GM20431 (cell line): Measurements from ENCODE around the gene ZNF423.

Experiments
- in situ Hi-C: fragments of 300-500 bp; cut with MseI, MboI; formaldehyde crosslinking; loops from one replicate; pipeline ENCODE4 v1.15.0; 2020; ENCODE audit warnings: low sequenced_read_pairs; ENCODE audit not compliant: unreplicated experiment

ZNF423 gene

GRCh38 chr16:49830873-49831272 is 25.0 kb downstream of the ZNF423 start:
- in situ Hi-C loops = no loop called here

- in situ Hi-C loops = no loop called here
Observed at GRCh38 chr16:49828533-49829267, 27.2 kb downstream of the ZNF423 start.

GRCh38 chr16:49827805-49828438 is 28.0 kb downstream of the ZNF423 start:
- in situ Hi-C loops = no loop called here

GRCh38 chr16:49826515-49826914 is 29.4 kb downstream of the ZNF423 start:
- in situ Hi-C loops = no loop called here

- in situ Hi-C loops = no loop called here
Observed at GRCh38 chr16:49825041-49825440, 30.9 kb downstream of the ZNF423 start.

GRCh38 chr16:49824593-49824992 is 31.3 kb downstream of the ZNF423 start:
- in situ Hi-C loops = no loop called here

- in situ Hi-C loops = no loop called here
Observed at GRCh38 chr16:49822649-49823370, 33.1 kb downstream of the ZNF423 start.

GRCh38 chr16:49821614-49822282 is 34.2 kb downstream of the ZNF423 start:
- in situ Hi-C loops = no loop called here

- in situ Hi-C loops = no loop called here
Observed at GRCh38 chr16:49821156-49821555, 34.8 kb downstream of the ZNF423 start.

GRCh38 chr16:49817754-49818507 is 38.0 kb downstream of the ZNF423 start:
- in situ Hi-C loops = no loop called here

GRCh38 chr16:49816875-49817274 is 39.0 kb downstream of the ZNF423 start:
- in situ Hi-C loops = no loop called here

- in situ Hi-C loops = no loop called here
Observed at GRCh38 chr16:49811644-49812334, 44.1 kb downstream of the ZNF423 start.

- in situ Hi-C loops = no loop called here
Observed at GRCh38 chr16:49810831-49811230, 45.1 kb downstream of the ZNF423 start.

GRCh38 chr16:49809561-49809960 is 46.4 kb downstream of the ZNF423 start:
- in situ Hi-C loops = no loop called here

GRCh38 chr16:49809062-49809461 is 46.9 kb downstream of the ZNF423 start:
- in situ Hi-C loops = no loop called here

- in situ Hi-C loops = no loop called here
Observed at GRCh38 chr16:49806446-49806845, 49.5 kb downstream of the ZNF423 start.

GRCh38 chr16:49801290-49801689 is 54.6 kb downstream of the ZNF423 start:
- in situ Hi-C loops = no loop called here

- in situ Hi-C loops = no loop called here
Observed at GRCh38 chr16:49800876-49801275, 55.0 kb downstream of the ZNF423 start.

GRCh38 chr16:49800441-49800840 is 55.5 kb downstream of the ZNF423 start:
- in situ Hi-C loops = no loop called here
